Endometrium (tissue), 2 donors: ENCODE measurements around the gene ELP2.
"Not testable (repeated sequence)": the region's sequence is repeated elsewhere in the genome, so short reads cannot be mapped to it uniquely, and the experiment has no call there.

Experiments
- FAIRE-seq: peaks from 2 replicates; lab custom pipeline; 2012; peaks lifted over from hg19 to GRCh38; lab: Jason Lieb, UNC
- donor health status: control.
- donor health status: control.

The ELP2 gene

GRCh38 chr18:36129300-36130038, at the start of gene ELP2, which contains the start of gene SLC39A6:
Gene ELP2, plus strand, starts transcription at chr18:36129899. Its CDS starts 35 bp downstream, at chr18:36129934.
Gene SLC39A6, minus strand, starts transcription at chr18:36129340. Its CDS starts 2,333 bp downstream, at chr18:36127007.
- FAIRE-seq: no peak

- not testable (repeated sequence) for FAIRE-seq
These were observed 48.6 kb upstream of the ELP2 start for GRCh38 chr18:36081118-36081517.

- no peak for FAIRE-seq
These were observed 46.0 kb upstream of the ELP2 start for GRCh38 chr18:36083729-36084128.

GRCh38 chr18:36085195-36085594, 44.5 kb upstream of the ELP2 start:
- FAIRE-seq: no peak

- no peak for FAIRE-seq
These were observed 43.5 kb upstream of the ELP2 start for GRCh38 chr18:36086186-36086585.

- FAIRE-seq: no peak
These were observed 41.4 kb upstream of the ELP2 start for GRCh38 chr18:36088256-36088655.

GRCh38 chr18:36089001-36089400, 40.7 kb upstream of the ELP2 start:
- no peak for FAIRE-seq

- not testable (repeated sequence) for FAIRE-seq
These were observed 37.6 kb upstream of the ELP2 start for GRCh38 chr18:36092116-36092515.

GRCh38 chr18:36094431-36094830, 35.3 kb upstream of the ELP2 start:
- no peak for FAIRE-seq

GRCh38 chr18:36095936-36096519, 33.7 kb upstream of the ELP2 start:
- FAIRE-seq: peak; percentile 97

- no peak for FAIRE-seq
These were observed 32.7 kb upstream of the ELP2 start for GRCh38 chr18:36096955-36097354.

GRCh38 chr18:36099311-36099710, 30.4 kb upstream of the ELP2 start:
- FAIRE-seq: peak; percentile 94

GRCh38 chr18:36101943-36102342, 27.8 kb upstream of the ELP2 start:
- FAIRE-seq: no peak

GRCh38 chr18:36104749-36105148, 24.9 kb upstream of the ELP2 start:
- no peak for FAIRE-seq

- no peak for FAIRE-seq
These were observed 22.2 kb upstream of the ELP2 start for GRCh38 chr18:36107477-36107876.

- FAIRE-seq: no peak
These were observed 21.5 kb upstream of the ELP2 start for GRCh38 chr18:36108196-36108595.

GRCh38 chr18:36108601-36109000, 21.1 kb upstream of the ELP2 start:
- no peak for FAIRE-seq

- no peak for FAIRE-seq
These were observed 20.0 kb upstream of the ELP2 start for GRCh38 chr18:36109737-36110136.

GRCh38 chr18:36112302-36112701, 17.4 kb upstream of the ELP2 start:
- no peak for FAIRE-seq

- FAIRE-seq: no peak
These were observed 15.4 kb upstream of the ELP2 start for GRCh38 chr18:36114251-36114650.

- FAIRE-seq: no peak
These were observed 15.0 kb upstream of the ELP2 start for GRCh38 chr18:36114738-36115137.

GRCh38 chr18:36116771-36117170, 12.9 kb upstream of the ELP2 start:
- not testable (repeated sequence) for FAIRE-seq

GRCh38 chr18:36120297-36120696, 9.4 kb upstream of the ELP2 start:
- FAIRE-seq: no peak

- no peak for FAIRE-seq
These were observed 4.9 kb upstream of the ELP2 start for GRCh38 chr18:36124841-36125240.
